Tibial nerve (tissue), 3 donors: ENCODE measurements around the gene ANXA2.

Experiments
- POLR2A ChIP-seq, 2 donors: fragments of 450-650 bp; IDR thresholded peaks; one replicate each; pipeline ENCODE4 v1.6.1; 2017; ENCODE audit warnings: antibody characterized with exemption in 2 of 2, mild to moderate bottlenecking in 2 of 2, moderate library complexity in 2 of 2
- TF ChIP-seq, protein P1 (sequence below), 5 experiments: fragments of 200-600 bp in 3 of 5; fragments of 450-650 bp in 2 of 5; sonication (generic) in 3 of 5; IDR thresholded peaks; one replicate each; pipeline ENCODE4 v1.5.1; 2016 to 2019; ENCODE audit warnings: antibody characterized with exemption in 5 of 5, mild to moderate bottlenecking in 3 of 5, moderate library complexity in 2 of 5

DNA sequence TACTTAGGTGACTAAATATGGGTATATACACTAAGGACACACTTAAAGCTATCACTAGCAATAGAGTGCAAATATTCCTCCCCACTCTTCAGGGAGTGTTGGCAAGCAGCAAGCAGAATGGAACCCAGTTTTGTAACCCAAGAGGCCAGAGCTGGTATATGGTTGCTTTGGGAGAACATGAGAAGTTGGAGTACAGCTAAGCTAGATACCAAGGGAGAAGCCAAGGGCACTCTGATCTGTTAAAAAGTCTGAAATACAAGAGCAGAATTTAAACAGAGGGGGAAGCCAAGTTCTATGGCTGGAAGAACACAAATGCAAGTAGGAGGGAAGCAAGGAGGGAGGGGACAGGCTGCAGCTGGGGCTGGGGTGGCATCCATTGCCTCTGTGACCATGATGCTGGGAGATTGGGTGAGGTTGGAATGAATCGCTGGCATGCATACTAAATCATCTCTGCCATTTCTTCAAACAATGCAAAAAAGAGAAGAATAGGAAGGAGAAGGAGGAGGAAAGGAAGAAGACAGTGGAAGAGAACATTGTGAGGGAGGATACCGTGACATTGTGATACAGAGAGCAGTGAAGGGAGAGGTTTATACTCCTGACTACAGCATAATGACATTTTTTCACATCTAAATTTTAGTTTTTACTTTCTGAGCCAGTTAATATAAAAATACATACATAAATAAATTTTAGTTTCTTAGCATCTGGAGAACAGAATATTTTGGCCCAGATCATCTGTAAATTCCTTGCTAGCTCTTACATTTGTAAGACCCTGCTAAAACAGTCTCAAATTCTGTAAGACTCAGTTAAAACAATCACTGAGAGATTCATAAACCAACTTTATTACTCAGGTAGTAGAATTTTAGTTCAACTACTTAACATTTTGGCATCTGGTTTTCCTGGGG is 9.0 kb upstream of the ANXA2 start:
- TF ChIP-seq, protein P1, sequence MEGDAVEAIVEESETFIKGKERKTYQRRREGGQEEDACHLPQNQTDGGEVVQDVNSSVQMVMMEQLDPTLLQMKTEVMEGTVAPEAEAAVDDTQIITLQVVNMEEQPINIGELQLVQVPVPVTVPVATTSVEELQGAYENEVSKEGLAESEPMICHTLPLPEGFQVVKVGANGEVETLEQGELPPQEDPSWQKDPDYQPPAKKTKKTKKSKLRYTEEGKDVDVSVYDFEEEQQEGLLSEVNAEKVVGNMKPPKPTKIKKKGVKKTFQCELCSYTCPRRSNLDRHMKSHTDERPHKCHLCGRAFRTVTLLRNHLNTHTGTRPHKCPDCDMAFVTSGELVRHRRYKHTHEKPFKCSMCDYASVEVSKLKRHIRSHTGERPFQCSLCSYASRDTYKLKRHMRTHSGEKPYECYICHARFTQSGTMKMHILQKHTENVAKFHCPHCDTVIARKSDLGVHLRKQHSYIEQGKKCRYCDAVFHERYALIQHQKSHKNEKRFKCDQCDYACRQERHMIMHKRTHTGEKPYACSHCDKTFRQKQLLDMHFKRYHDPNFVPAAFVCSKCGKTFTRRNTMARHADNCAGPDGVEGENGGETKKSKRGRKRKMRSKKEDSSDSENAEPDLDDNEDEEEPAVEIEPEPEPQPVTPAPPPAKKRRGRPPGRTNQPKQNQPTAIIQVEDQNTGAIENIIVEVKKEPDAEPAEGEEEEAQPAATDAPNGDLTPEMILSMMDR (IDR thresholded peaks at IDR 0.05), result no peak
- TF ChIP-seq POLR2A (IDR thresholded peaks at IDR 0.05), result no peak
